RPMI7951 (cell line): ENCODE data around the gene BMERB1. TPM values are rescaled to one million over a fixed set of nuclear protein-coding genes. Genes with fewer than 3 reads are reported as not detected.
A peak's percentile ranks its signal among the peaks of the same experiment; 100 is the strongest.

Source experiments
- DNase-seq: peaks from one replicate; pipeline ENCODE4 v3.0.0-alpha.2; 2012; ENCODE audit warnings: low read depth
- total RNA-seq: library from RNA; depleted of rRNA; stranded (reverse); fragments of >200 nt; shearing (Covaris generic); gene quantifications from 2 replicates; pipeline ENCODE4 v1.2.3, GENCODE V29; 2014; rRNA removed

BMERB1 gene
- total RNA-seq, 1 experiment from 2014 or later = 21.1 TPM

DNA sequence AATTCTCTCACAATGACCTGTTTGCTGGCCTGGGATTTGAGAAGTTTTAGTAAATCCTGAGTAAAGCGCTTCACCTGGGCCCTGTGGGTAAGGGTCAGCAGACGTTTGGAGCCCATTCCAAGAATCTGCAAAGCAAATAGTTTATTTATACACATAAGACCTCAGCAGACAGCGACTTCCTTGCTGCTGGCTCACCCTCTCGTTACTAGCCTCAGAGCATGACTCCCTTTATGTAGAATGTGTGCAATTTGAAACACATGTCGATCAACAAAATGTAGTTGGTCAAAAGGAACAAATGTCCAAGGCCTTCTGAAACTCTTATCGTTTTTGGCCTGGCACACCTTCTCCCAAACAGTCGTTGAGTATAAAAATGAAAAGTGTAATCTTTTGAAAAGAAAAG, 177.2 kb downstream of the BMERB1 start:
- DNase-seq = no peak

DNA sequence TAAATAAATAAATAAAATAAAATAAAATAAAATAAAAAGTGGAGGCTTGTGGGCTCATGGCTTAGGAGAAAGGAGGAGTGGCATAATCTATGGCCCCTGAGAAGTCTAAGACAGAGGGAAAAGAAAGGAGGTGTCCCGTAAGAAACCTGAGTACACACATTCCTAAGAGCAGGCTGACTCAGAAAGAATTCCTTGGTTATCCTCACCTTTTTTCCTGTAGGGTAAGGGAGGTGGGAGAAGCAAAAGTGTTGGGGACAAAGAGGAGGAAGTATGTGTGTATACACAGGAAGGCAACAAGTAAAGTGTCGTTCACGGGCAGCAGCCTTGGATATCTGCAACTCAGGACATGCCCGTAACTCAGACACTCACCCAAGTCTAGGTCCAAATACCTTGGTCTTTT, 179.3 kb downstream of the BMERB1 start:
- DNase-seq = no peak

DNA sequence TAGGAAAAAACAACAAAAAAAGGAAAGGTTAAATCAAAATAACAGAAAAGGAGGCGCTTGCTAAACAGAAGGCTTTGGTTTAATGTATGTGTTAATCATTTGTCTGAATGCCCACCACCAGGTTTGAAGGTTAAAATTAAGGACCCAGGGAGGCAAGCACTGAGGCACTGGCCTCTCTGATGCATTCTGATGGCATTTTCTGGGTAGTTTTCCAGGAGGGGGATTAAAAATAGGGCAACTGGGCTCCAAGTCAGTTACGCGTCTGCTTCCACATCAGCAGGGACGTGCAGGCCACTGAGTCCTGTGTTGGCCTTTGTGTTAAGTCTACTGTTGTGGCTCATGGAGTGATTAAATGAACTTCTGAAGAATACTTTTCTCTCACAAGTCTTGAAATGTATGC, 181.6 kb downstream of the BMERB1 start:
- no peak for DNase-seq

GRCh38 chr16:15616475-15617165, 182.2 kb downstream of the BMERB1 start:
- no peak for DNase-seq

DNA sequence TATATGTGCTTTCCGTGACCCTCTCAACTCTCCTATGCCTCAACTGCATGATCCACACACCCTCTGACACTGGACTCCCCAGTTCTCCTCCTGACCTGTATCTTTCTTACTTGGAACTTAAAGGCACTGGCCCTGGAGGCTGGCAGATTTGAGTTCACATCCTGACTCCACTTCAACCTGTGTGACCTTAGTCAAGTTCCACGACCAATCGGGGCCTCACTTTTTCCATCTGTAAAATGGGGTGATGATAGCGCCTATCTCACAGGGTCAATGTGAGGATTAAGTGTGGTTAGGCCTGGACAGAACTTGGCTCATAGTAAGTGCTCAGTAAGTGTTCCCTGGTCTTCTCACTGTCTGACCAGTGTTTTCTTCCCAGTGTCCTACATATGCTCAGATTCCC, 183.5 kb downstream of the BMERB1 start:
- DNase-seq = no peak

DNA sequence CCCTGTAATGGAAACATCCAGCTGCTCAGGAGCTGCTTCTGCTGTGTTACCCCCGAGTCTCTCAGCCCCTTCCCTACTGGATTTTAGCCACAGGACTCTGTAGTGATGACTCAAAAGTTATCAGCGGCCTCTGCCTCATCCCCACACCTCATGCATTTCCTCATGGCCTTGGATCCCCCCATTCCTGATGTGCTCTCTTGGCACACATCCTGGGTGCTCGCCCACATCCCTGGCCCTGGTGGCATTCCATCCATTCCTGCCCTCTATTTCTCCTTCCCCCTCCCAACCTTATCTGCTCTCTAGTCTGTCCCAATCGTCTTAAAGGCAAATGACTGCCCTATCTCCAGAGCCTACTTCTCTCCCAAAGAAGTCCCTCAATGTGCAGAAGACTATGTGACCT, 184.0 kb downstream of the BMERB1 start:
- peak; percentile 54 for DNase-seq

DNA sequence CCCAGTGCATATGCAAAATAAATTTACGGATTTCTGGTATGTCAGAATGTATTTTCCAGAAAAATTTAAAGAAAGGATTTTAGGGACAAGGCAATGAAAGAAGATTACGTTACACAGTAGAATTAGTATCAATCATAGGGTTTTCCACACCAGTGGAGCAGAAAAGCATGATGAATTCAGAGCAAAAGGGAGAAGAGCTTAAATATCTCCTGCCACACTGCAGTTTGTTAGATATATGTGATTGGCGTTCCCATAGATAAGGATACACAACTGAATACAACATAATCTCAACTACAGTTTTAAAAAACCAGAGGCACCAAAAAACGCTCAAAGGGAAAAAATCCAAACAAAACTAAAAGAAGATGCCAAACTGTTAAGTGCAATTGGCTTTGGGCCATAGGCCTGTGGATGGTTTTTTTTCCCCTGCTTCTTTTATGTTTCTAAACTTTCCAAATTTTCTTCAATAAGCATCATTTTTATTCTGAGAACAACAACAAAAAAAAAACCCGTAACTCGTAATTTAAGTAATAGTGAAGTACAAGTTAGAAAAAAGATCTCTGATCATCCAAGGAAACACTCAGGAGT, 186.3 kb downstream of the BMERB1 start:
- DNase-seq = no peak

- no peak for DNase-seq
These were observed 187.1 kb downstream of the BMERB1 start for GRCh38 chr16:15621456-15621855.

DNA sequence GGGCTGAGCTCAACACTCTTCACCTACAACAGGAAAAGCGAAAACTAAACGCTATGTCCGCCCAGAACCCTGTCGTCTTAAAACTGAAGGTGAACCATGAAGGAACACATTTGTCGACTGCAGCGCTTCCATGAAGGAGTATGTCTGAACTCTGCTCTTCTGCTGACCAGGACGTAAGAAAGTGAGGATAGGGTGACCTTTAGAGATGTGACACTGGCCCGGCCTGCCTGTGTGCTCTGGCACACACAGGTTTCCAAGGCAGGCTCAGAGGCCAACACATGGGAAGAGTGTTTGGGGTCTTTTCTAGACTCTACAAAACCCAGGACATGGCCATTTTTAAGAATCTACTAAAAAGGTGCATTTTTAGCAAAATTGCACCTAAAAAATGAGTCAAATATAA, 187.5 kb downstream of the BMERB1 start:
- no peak for DNase-seq

DNA sequence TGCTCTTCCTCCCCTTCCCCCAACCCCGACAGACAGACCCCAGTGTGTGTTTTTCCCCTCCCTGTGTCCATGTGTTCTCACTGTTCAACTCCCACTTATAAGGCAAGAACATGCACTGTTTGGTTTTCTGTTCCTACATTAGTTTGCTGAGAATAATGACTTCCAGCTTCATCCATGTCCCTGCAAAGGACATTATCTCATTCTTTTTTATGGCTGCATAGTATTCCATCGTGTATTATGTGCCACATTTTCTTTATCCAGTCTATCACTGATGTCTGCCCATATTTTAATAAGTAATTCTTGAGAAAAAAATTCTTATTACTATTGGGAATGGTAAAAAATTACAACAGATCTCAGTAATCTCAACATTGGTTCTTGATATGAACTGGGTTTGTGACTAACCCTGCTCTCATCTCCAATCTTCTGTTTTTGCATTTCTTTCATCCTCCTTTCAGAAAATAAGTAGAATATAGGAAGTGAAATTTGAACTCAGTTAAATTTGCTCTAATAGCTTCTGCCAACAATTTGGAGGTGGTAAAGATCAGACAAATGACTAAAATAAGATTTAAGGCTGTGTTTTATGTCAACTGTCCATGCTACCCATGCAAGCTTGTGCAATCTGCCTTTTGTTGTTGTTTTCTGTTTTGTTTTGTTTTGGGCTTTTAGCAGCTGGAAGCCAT, 197.5 kb downstream of the BMERB1 start:
- DNase-seq = no peak

DNA sequence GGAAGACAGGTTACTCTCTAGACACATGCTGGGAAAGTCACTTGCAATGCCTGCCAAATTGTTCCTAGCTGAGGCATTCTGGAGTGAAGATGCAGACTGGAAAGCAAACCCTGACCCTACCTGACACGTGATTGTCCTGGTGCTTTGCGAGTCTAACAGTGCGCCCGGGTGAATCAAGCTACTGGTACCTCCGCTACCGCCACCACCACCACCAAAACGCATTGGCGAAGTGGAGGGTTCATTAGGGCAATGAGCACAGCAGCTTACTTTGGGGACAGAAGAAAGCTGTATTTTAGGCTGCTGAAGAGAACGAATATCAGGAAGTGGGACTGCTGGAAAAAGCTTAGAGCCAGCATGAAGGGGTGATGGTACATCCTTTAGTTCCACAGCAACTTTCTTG, 201.5 kb downstream of the BMERB1 start:
- DNase-seq = no peak

DNA sequence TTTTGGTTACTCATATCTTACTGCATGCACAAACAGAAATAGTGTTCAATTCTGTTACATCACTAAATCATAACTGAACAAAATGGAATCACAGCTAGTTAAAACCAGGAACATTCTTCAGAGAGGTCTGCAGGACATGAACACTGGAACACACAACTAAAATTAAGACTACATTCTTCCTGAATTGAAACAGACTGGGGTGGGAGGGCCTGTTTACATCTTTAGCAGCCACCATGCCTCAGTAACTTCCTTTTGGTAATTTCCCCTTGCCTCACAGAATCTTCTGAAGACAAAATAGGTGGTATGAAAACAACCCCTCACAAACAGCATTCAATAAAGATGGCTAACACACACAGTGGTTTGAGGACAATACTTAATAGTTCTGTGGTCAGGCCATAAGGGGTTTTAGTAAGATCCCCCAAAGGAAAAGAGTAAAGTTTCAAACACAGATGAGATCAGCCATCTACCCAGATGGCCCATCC, 202.0 kb downstream of the BMERB1 start:
- DNase-seq = no peak

Other genes starting within 250 kb of the BMERB1 start
- gene NPIPA5, start 56.3 kb upstream of the BMERB1 start, total RNA-seq = 2.0 and 2.4 TPM in 2 replicates
- 0.68 TPM in 1 of 2 replicates, not detected in the other for gene MPV17L, start 38.8 kb upstream of the BMERB1 start, total RNA-seq
- gene MARF1, start 208.6 kb downstream of the BMERB1 start, total RNA-seq = 8.7 and 11.9 TPM in 2 replicates
- gene NDE1, start 215.7 kb downstream of the BMERB1 start, total RNA-seq = 48.8 and 63.1 TPM in 2 replicates